HL-60 (cell line): ENCODE data around the gene SH3RF3.

ENCODE experiments used
- POLR2AphosphoS5 ChIP-seq: IDR thresholded peaks from 2 replicates; pipeline ENCODE4 v1.6.1; 2012; ENCODE audit warnings: low read depth
- SPI1 ChIP-seq: IDR thresholded peaks from 2 replicates; pipeline ENCODE4 v1.6.1; 2012; ENCODE audit warnings: low read depth, mild to moderate bottlenecking, borderline replicate concordance
- TF ChIP-seq, protein P1 (sequence below): IDR thresholded peaks from one replicate; pipeline ENCODE4 v1.5.1; 2011; ENCODE audit warnings: low read length, control low read depth, inconsistent platforms; ENCODE audit not compliant: insufficient read depth
- TF ChIP-seq, protein P2 (sequence below): IDR thresholded peaks from 2 replicates; pipeline ENCODE4 v1.6.1; 2012; ENCODE audit warnings: low read depth; ENCODE audit not compliant: insufficient replicate concordance

DNA sequence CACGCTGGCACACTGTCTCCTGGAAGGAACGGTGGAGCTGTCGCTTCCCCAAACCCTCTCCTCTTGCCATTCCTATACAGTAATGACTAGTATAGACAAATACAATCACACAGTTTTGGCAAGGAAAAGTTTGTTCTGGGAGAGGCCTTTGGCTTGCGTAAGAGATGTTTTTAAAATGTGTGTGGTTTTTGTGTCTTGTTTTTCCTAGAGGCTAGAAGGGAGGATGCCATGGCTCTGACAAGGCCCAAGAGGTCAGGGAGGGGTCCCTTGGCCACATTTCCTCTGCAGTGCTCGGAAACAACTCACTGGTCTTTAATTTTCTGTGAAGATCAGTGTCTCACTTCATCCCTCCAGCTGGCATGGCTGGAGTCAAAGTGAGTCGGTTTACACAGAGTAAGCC lies 195.9 kb downstream of the SH3RF3 start:
- TF ChIP-seq, protein P1, sequence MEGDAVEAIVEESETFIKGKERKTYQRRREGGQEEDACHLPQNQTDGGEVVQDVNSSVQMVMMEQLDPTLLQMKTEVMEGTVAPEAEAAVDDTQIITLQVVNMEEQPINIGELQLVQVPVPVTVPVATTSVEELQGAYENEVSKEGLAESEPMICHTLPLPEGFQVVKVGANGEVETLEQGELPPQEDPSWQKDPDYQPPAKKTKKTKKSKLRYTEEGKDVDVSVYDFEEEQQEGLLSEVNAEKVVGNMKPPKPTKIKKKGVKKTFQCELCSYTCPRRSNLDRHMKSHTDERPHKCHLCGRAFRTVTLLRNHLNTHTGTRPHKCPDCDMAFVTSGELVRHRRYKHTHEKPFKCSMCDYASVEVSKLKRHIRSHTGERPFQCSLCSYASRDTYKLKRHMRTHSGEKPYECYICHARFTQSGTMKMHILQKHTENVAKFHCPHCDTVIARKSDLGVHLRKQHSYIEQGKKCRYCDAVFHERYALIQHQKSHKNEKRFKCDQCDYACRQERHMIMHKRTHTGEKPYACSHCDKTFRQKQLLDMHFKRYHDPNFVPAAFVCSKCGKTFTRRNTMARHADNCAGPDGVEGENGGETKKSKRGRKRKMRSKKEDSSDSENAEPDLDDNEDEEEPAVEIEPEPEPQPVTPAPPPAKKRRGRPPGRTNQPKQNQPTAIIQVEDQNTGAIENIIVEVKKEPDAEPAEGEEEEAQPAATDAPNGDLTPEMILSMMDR, result no peak
- TF ChIP-seq POLR2AphosphoS5 (no peak), SPI1 (no peak)
- TF ChIP-seq, protein P2, sequence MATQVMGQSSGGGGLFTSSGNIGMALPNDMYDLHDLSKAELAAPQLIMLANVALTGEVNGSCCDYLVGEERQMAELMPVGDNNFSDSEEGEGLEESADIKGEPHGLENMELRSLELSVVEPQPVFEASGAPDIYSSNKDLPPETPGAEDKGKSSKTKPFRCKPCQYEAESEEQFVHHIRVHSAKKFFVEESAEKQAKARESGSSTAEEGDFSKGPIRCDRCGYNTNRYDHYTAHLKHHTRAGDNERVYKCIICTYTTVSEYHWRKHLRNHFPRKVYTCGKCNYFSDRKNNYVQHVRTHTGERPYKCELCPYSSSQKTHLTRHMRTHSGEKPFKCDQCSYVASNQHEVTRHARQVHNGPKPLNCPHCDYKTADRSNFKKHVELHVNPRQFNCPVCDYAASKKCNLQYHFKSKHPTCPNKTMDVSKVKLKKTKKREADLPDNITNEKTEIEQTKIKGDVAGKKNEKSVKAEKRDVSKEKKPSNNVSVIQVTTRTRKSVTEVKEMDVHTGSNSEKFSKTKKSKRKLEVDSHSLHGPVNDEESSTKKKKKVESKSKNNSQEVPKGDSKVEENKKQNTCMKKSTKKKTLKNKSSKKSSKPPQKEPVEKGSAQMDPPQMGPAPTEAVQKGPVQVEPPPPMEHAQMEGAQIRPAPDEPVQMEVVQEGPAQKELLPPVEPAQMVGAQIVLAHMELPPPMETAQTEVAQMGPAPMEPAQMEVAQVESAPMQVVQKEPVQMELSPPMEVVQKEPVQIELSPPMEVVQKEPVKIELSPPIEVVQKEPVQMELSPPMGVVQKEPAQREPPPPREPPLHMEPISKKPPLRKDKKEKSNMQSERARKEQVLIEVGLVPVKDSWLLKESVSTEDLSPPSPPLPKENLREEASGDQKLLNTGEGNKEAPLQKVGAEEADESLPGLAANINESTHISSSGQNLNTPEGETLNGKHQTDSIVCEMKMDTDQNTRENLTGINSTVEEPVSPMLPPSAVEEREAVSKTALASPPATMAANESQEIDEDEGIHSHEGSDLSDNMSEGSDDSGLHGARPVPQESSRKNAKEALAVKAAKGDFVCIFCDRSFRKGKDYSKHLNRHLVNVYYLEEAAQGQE, result no peak
